HG03135 (cell line): ENCODE results near the gene DESI1.
"Not testable (repeated sequence)": the region's sequence is repeated elsewhere in the genome, so short reads cannot be mapped to it uniquely, and the experiment has no call there.

Experiments
- ATAC-seq: cut with Tn5 transposase; IDR thresholded peaks from one replicate; pipeline ENCODE4 v1.9.1; 2021; ENCODE audit warnings: mild to moderate bottlenecking, moderate library complexity; ENCODE audit not compliant: unreplicated experiment

DESI1 gene

GRCh38 chr22:41620589-41621098 is at the start of gene DESI1:
Gene DESI1, minus strand, starts transcription at chr22:41621043. Its CDS starts 204 bp downstream, at chr22:41620839.
- ATAC-seq = peak; percentile 18

GRCh38 chr22:41668971-41669911 is 48.4 kb upstream of the DESI1 start:
- no peak for ATAC-seq

GRCh38 chr22:41664951-41665350 is 44.1 kb upstream of the DESI1 start:
- no peak for ATAC-seq

GRCh38 chr22:41664490-41664889 is 43.6 kb upstream of the DESI1 start:
- ATAC-seq = no peak

- not testable (repeated sequence) for ATAC-seq
Measured at GRCh38 chr22:41663594-41663993, 42.8 kb upstream of the DESI1 start.

GRCh38 chr22:41661713-41662112 is 40.9 kb upstream of the DESI1 start:
- ATAC-seq = no peak

- no peak for ATAC-seq
Measured at GRCh38 chr22:41661088-41661487, 40.2 kb upstream of the DESI1 start.

GRCh38 chr22:41660416-41660815 is 39.6 kb upstream of the DESI1 start:
- no peak for ATAC-seq

- ATAC-seq = no peak
Measured at GRCh38 chr22:41659941-41660340, 39.1 kb upstream of the DESI1 start.

GRCh38 chr22:41658869-41659268 is 38.0 kb upstream of the DESI1 start:
- ATAC-seq = no peak

- no peak for ATAC-seq
Measured at GRCh38 chr22:41657709-41658108, 36.9 kb upstream of the DESI1 start.

GRCh38 chr22:41656556-41656955 is 35.7 kb upstream of the DESI1 start:
- ATAC-seq = no peak

- no peak for ATAC-seq
Measured at GRCh38 chr22:41654322-41654721, 33.5 kb upstream of the DESI1 start.

GRCh38 chr22:41650821-41651220 is 30.0 kb upstream of the DESI1 start:
- ATAC-seq = no peak

GRCh38 chr22:41650229-41650628 is 29.4 kb upstream of the DESI1 start:
- no peak for ATAC-seq

- ATAC-seq = no peak
Measured at GRCh38 chr22:41648432-41648831, 27.6 kb upstream of the DESI1 start.

GRCh38 chr22:41647771-41648170 is 26.9 kb upstream of the DESI1 start:
- ATAC-seq = no peak

- ATAC-seq = no peak
Measured at GRCh38 chr22:41642331-41643110, 21.7 kb upstream of the DESI1 start.

GRCh38 chr22:41641854-41642253 is 21.0 kb upstream of the DESI1 start:
- ATAC-seq = no peak

- ATAC-seq = no peak
Measured at GRCh38 chr22:41638748-41639147, 17.9 kb upstream of the DESI1 start.

- ATAC-seq = no peak
Measured at GRCh38 chr22:41638124-41638523, 17.3 kb upstream of the DESI1 start.

GRCh38 chr22:41637623-41638022 is 16.8 kb upstream of the DESI1 start:
- ATAC-seq = not testable (repeated sequence)
